HepG2 (cell line): ENCODE data around the gene RBM47. TPM values are rescaled to one million over a fixed set of nuclear protein-coding genes. Genes with fewer than 3 reads are reported as not detected.

Experiments
- CENPX ChIP-seq: sonication (generic); formaldehyde crosslinking; IDR thresholded peaks from 2 replicates; pipeline ENCODE4 v1.9.0; 2021; ENCODE audit warnings: mild to moderate bottlenecking, missing genetic modification reagents, moderate library complexity
- CTCF ChIP-seq: sonication (generic); formaldehyde crosslinking; IDR thresholded peaks from 2 replicates; pipeline ENCODE4 v1.5.0; 2020; ENCODE audit warnings: mild to moderate bottlenecking, missing genetic modification reagents, moderate library complexity
- E2F1 ChIP-seq: sonication (generic); formaldehyde crosslinking; IDR thresholded peaks from 2 replicates; pipeline ENCODE4 v1.5.0; 2020; ENCODE audit warnings: missing genetic modification reagents
- FOSL2 ChIP-seq: sonication (generic); formaldehyde crosslinking; IDR thresholded peaks from 2 replicates; pipeline ENCODE4 v1.4.0; 2020; ENCODE audit warnings: missing genetic modification reagents
- GFI1 ChIP-seq: sonication (generic); formaldehyde crosslinking; IDR thresholded peaks from 2 replicates; pipeline ENCODE4 v1.5.0; 2020; ENCODE audit warnings: missing genetic modification reagents, mild to moderate bottlenecking, borderline replicate concordance
- HDAC2 ChIP-seq: sonication (generic); formaldehyde crosslinking; IDR thresholded peaks from 2 replicates; pipeline ENCODE4 v1.4.0; 2020; ENCODE audit warnings: missing genetic modification reagents
- MAX ChIP-seq: IDR thresholded peaks from 2 replicates; pipeline ENCODE4 v1.6.1; 2012; ENCODE audit warnings: inconsistent platforms
- NFKB2 ChIP-seq: sonication (generic); formaldehyde crosslinking; IDR thresholded peaks from 2 replicates; pipeline ENCODE4 v1.4.0; 2020; ENCODE audit warnings: missing genetic modification reagents, borderline replicate concordance
- TRAFD1 ChIP-seq: sonication (generic); formaldehyde crosslinking; IDR thresholded peaks from 2 replicates; pipeline ENCODE4 v1.5.1; 2020; ENCODE audit warnings: missing genetic modification reagents, mild to moderate bottlenecking, borderline replicate concordance
- ZNF12 ChIP-seq: sonication (generic); formaldehyde crosslinking; IDR thresholded peaks from 2 replicates; pipeline ENCODE4 v1.5.0; 2020; ENCODE audit warnings: missing genetic modification reagents
- ZNF609 ChIP-seq: sonication (generic); formaldehyde crosslinking; IDR thresholded peaks from 2 replicates; pipeline ENCODE4 v1.4.0; 2020; ENCODE audit warnings: mild to moderate bottlenecking, missing genetic modification reagents, borderline replicate concordance
- ZNF639 ChIP-seq: conservative IDR thresholded peaks from 2 replicates; pipeline ENCODE4 v1.6.1; 2018; ENCODE audit warnings: missing genetic modification reagents
- ZNF644 ChIP-seq: IDR thresholded peaks from 2 replicates; pipeline ENCODE4 v1.6.1; 2016; ENCODE audit warnings: low read depth
- ZNF660 ChIP-seq: sonication (generic); formaldehyde crosslinking; IDR thresholded peaks from 2 replicates; pipeline ENCODE4 v1.5.1; 2020; ENCODE audit warnings: mild to moderate bottlenecking, low read depth, missing genetic modification reagents, borderline replicate concordance
- ZNF777 ChIP-seq: sonication (generic); formaldehyde crosslinking; IDR thresholded peaks from 2 replicates; pipeline ENCODE4 v1.4.0; 2020; ENCODE audit warnings: missing genetic modification reagents
- polyA plus RNA-seq, 8 experiments: library from polyadenylated mRNA; depleted of rRNA in 3 of 8; stranded (reverse) in 7 of 8; unstranded in 1 of 8; fragments of >200 nt; fragmentation: Illumina TruSeq in 4 of 8; extraction: Trizol in 4 of 8; gene quantifications; 2 replicates each; pipeline versions ENCODE4 v1.2.1 to v1.2.3, GENCODE V29; 2011 to 2016; ENCODE audit warnings: low read depth in 4 of 8, missing spikeins in 1 of 8, mixed read lengths in 1 of 8; ENCODE audit not compliant: insufficient read depth in 1 of 8
- total RNA-seq, 5 experiments: library from RNA; depleted of rRNA; stranded (reverse); fragments of >200 nt; fragmentation: Illumina TruSeq; extraction: Trizol; gene quantifications; 2 replicates each; pipeline ENCODE4 v1.2.3, GENCODE V29; 2016; ENCODE audit warnings: low read depth in 1 of 5

The RBM47 gene
- total and polyA plus RNA-seq, 2 of the 13 experiments (the other 11 are each of a cell fraction or from before 2014, with no cell fraction given) = 1.2 to 2.5 TPM

- no peak for TF ChIP-seq CENPX (CRISPR knock-in tag)
- peak; percentile 25; the same call in 1 of the 2 replicates for TF ChIP-seq GFI1
- no peak for TF ChIP-seq NFKB2 (CRISPR knock-in tag)
- peak; percentile 23; the same call in 1 of the 2 replicates for TF ChIP-seq TRAFD1 (CRISPR knock-in tag)
- TF ChIP-seq CTCF (CRISPR knock-in tag) = no peak
- TF ChIP-seq ZNF660 (CRISPR knock-in tag) = no peak
- TF ChIP-seq ZNF644 (CRISPR knock-in tag) = peak; percentile 70
- TF ChIP-seq ZNF777 (CRISPR knock-in tag) = no peak
- TF ChIP-seq HDAC2 (CRISPR knock-in tag) = 0 out of 2 replicates have a peak, but pooled peaks have one; percentile 22
- TF ChIP-seq ZNF12 (CRISPR knock-in tag) = no peak
- TF ChIP-seq ZNF609 (CRISPR knock-in tag) = peak; percentile 38; the same call in 1 of the 2 replicates
- no peak for TF ChIP-seq E2F1 (CRISPR knock-in tag)
- TF ChIP-seq MAX = peak; percentile 37; the same call in 1 of the 2 replicates
- TF ChIP-seq ZNF639 (CRISPR knock-in tag) = no peak
- no peak for TF ChIP-seq FOSL2 (CRISPR knock-in tag)
Measured at GRCh38 chr4:40662962-40663604, 33.4 kb upstream of the RBM47 start (continued).
